GM10266 (cell line): ENCODE measurements around the gene ABCE1.

Experiments used
- DNase-seq: peaks from one replicate; pipeline ENCODE4 v3.0.0; 2012; ENCODE audit errors: extremely low spot score
- TF ChIP-seq, protein P1 (sequence below): IDR thresholded peaks from 2 replicates; pipeline ENCODE4 v1.5.1; 2012; ENCODE audit warnings: mild to moderate bottlenecking, low read depth; ENCODE audit not compliant: control insufficient read depth, insufficient read depth; ENCODE audit errors: missing control alignments

The ABCE1 gene

GRCh38 chr4:145131848-145132247 lies 33.7 kb downstream of the ABCE1 start:
- no peak for DNase-seq
- TF ChIP-seq, protein P1, sequence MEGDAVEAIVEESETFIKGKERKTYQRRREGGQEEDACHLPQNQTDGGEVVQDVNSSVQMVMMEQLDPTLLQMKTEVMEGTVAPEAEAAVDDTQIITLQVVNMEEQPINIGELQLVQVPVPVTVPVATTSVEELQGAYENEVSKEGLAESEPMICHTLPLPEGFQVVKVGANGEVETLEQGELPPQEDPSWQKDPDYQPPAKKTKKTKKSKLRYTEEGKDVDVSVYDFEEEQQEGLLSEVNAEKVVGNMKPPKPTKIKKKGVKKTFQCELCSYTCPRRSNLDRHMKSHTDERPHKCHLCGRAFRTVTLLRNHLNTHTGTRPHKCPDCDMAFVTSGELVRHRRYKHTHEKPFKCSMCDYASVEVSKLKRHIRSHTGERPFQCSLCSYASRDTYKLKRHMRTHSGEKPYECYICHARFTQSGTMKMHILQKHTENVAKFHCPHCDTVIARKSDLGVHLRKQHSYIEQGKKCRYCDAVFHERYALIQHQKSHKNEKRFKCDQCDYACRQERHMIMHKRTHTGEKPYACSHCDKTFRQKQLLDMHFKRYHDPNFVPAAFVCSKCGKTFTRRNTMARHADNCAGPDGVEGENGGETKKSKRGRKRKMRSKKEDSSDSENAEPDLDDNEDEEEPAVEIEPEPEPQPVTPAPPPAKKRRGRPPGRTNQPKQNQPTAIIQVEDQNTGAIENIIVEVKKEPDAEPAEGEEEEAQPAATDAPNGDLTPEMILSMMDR: no peak

- DNase-seq: peak; percentile 38
- TF ChIP-seq, protein P1: no peak
Observed at GRCh38 chr4:145132511-145133098, 34.5 kb downstream of the ABCE1 start.

- DNase-seq: peak; percentile 11
Observed at GRCh38 chr4:145136219-145136618, 38.1 kb downstream of the ABCE1 start.

DNA sequence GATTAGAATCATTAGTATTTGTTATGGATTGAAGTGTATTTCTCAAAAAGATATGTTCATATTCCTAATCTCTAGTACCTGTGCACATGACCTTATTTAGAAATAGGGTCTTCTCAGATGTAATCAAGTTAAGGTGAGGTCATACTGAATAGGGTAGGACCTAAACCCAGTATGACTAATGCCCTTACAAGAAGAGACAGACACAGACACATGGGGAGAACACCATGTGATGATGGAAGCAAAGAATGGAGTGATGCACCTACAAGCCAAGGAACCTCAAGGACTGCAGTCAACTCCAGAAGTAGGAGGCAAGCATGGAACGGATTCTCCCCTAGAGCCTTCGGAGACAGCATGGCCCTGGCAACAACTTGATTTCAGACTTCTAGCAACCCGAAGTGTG lies 50.9 kb downstream of the ABCE1 start:
- TF ChIP-seq, protein P1: no peak
- DNase-seq: no peak

- DNase-seq: no peak
- TF ChIP-seq, protein P1: no peak
Observed at GRCh38 chr4:145153181-145153903, 55.2 kb downstream of the ABCE1 start.

DNA sequence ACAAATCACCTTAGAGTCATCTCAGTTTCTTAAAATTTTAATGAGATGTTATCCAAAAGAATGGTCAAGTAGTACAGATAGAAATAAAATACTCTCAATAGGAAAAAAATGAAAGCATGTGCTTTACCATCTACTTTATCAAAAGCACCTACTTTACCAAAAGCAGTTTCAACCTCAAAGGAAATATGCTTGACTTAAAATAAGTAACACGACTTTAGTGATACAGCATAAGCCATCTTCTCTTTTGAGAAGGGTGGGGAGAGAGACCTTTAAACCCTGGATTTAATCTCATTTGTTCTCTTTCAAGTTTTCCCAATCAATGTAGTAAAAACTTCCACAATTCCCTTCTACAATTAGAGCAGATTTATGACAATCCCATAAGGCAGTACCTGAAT lies 55.8 kb downstream of the ABCE1 start:
- TF ChIP-seq, protein P1: no peak
- no peak for DNase-seq

- TF ChIP-seq, protein P1: peak; percentile 83
- DNase-seq: peak; percentile 17
Observed at GRCh38 chr4:145154573-145154972, 56.5 kb downstream of the ABCE1 start.

DNA sequence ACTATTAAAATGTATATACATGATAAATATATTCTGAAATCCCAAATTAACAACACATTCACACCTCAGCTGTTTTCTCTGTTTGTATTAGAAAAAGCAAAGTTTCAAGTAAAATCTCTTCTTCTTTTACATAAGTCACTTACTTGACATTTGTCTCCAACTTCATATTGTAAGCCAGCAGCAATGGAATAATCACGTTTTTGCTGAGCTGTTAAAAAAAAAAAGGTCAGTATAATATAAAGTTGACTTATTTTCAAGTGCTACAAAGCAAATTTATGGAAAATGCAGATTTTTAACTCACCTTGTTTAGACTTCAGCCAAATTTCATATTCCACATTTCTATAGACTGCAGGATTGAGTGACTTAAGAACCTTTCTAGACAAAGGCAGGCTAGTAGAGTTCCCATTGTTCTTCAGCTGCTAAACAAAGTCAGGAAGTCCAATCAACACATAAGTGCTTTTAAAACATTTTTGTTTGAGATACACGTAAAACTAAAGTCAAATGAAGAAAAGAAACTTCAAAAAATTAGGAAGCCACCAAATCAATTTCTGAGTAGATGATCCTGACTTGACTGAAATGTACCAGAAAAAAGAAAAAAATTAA lies 57.3 kb downstream of the ABCE1 start:
- TF ChIP-seq, protein P1: no peak
- DNase-seq: no peak
